CD1c-positive myeloid dendritic cell (primary cell): ENCODE measurements around the gene MAPKAP1.

Experiments
- DNase-seq: peaks from one replicate; pipeline ENCODE4 v3.0.0-alpha.2; 2016; ENCODE audit errors: extremely low spot score

Gene MAPKAP1

GRCh38 chr9:125515281-125515680 is 191.7 kb downstream of the MAPKAP1 start:
- DNase-seq = no peak

GRCh38 chr9:125514468-125514867 is 192.5 kb downstream of the MAPKAP1 start:
- DNase-seq = no peak

GRCh38 chr9:125513668-125514413 is 193.2 kb downstream of the MAPKAP1 start:
- no peak for DNase-seq

DNA sequence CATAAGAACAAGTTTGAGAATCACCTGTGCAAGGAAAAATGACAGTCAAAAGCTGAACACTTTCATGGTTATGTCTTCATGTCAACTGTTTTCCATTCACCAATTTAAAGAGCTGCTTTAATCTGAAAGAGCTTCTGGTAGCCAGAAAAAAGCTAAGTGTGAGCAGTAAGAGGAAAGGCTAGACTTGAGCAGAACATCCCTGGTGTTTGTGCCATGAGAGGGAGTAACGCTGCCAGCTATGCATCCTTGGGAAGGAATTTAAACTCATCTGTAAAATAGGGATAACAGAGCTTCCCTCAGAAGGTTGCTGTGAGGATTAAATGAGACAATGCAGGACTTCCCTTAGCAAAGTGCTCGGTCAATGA is 193.7 kb downstream of the MAPKAP1 start:
- DNase-seq = no peak

GRCh38 chr9:125511789-125512660 is 195.0 kb downstream of the MAPKAP1 start:
- no peak for DNase-seq

DNA sequence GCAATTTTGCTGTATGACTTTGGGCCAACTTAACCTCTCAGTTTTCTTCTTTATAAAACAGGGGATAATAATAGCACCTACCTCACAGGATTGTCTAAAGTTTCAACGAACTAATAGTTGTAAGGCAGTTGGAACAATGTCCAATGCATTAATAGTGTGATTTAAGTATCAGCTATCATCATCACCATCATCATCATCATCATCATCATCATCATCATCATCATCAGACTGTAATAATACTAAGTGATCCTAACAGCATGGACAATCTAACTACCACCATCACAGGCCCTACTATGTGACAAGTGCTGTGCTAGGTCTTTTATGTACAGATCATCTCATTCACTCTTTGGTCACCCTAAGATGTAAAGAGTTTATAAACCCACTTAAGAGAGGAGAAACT is 196.0 kb downstream of the MAPKAP1 start:
- DNase-seq = no peak

GRCh38 chr9:125509476-125509875 is 197.5 kb downstream of the MAPKAP1 start:
- DNase-seq = no peak

DNA sequence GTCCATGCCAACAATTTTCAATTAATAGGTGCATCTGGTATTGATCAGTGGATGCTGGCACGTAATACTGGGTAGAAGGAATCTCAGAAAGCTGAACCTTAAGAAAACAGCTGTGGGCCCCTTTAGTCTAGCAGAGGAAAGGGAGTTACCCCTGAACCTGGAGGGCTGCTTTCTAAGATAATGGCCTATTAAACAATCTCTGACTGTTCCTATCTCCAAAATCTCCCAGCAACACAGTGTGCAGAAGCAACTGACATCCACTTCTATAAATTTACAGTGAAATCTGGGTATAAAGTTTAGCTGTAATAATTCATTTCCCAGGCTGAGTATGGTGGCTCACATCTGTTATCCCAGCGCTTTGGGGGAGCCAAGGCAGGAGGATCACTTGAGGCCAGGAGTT is 198.8 kb downstream of the MAPKAP1 start:
- DNase-seq = no peak

- DNase-seq = no peak
Measured at GRCh38 chr9:125507226-125507625, 199.8 kb downstream of the MAPKAP1 start.

GRCh38 chr9:125505988-125506438 is 201.0 kb downstream of the MAPKAP1 start:
- no peak for DNase-seq

GRCh38 chr9:125504616-125505015 is 202.4 kb downstream of the MAPKAP1 start:
- DNase-seq = no peak

DNA sequence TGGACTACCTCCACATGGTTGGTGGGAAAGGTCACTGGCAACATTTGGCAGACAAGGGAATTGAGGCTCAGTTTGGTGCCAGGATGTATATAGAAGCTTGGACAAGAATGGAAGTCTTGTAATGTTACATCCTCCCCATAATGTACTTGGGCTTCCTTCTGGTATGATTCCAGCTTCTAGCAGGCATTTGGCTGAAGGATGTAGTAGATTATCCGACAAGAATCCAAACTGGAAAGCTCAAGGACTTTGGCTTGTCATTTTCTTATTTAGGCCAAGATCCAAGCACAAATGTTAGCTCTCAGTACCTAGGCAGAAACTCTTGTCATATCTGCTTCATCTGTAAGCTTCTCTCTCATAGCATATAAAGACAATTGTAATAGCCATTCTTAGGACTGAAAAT is 209.1 kb downstream of the MAPKAP1 start:
- no peak for DNase-seq

DNA sequence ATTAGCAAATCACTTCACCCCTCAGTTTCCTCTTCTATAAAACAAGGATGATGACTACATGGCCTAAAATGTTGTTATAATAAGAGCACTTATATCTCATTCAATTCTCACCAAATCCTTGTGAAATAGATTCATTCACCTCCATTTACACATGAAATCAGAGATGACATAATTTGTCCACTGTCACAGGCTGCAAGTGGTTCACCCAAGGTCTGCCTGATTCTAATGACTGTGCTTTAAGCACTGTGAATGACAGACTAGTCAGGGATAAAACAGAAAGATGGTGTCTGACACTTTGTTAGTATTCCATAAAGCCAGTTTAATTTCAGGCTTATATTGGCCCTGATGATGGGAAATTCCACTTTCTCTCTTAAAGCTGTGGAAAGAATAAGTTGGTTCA is 209.5 kb downstream of the MAPKAP1 start:
- no peak for DNase-seq

- DNase-seq = no peak
Measured at GRCh38 chr9:125496313-125496834, 210.6 kb downstream of the MAPKAP1 start.

DNA sequence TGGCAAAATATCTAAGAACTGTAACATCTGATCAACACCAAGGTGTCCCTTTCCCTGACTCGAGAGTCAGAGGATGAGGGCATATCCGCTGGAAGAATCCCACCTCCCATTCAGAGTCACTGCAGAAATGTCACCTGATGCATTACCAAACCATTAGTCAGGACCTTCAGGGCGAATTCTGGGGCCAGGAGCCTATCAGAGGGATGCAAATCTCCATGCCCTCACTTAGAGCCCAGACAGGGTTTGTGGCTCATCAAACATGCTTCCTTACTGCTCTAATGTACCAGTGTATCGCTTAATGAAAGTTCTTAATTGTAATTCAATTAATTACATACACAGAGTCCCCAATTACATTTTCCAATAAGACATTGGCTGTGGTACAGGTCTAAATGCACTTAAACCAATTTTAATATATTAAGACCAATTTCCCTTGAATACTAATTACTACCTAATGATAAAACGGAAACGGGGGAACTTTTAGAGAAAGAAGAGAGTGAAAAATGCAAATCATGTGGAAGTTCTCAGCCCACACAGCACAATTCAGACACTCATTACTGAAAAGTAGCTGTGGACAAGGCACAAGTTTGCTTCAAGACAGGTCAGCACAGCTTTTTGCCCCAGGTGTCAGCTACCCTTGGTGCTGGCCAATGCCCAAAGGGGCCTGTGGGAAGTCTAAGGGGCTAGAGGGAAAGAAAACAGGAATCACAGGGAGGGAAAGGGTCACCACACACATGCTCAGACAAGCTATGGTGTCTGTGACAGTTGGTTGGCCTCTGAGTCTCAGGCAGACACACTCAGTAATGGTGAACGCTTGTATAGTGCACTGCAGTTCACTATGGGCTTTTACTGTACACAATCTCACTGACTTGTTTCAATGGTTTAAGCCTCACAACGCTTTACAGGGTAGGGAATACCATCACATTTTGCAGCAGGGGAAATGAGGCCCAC is 211.6 kb downstream of the MAPKAP1 start:
- no peak for DNase-seq

DNA sequence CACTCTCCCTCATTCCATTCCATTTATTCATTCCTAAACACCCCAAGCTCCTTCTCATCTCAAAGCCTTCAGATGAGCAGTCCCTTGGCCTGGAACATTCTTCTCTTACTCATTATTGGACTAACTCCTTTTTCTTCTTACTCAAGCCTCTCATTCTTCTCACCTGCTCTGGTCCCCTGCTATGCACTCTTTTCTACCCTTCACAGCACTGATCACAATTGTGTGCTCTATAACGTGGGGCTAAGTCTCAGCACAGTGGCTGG is 212.4 kb downstream of the MAPKAP1 start:
- no peak for DNase-seq

- no peak for DNase-seq
Measured at GRCh38 chr9:125493881-125494652, 212.9 kb downstream of the MAPKAP1 start.

DNA sequence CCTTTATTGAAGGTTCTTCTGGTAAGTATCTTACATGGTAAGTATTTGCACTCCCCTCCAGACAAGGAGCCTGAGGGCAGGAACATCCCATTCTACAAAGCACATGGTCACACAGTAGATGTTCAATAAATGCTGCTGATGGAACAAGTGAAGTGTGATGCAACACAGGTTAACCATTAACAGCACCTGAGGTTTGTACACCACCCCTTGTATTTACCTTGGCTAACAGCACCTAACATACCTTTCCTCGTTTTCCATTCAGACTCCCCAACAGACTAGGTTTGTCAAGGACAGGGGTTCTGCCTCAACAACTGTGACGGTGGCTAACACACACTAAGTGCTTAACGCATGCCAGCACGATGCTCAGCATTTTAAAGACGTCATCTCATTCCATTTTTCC is 213.6 kb downstream of the MAPKAP1 start:
- DNase-seq = no peak

DNA sequence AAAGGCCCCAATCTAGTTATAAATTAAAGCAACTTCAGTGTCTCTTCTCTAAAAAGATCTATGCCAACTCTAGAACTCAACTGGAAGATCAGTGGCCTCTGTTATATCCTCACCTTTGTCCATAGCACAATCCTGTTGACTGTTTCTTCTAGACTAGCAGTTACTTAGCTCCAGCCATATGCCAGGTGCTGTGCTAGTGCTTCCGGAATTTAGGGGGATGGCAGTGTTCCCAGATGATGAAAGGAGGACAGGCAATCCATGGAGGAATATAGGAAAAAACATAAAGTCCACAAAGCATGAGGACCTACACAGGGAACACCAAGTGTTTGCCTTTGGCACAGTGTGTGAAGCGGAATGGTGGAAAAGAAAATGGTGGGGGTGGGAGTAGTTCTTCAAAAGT is 214.3 kb downstream of the MAPKAP1 start:
- no peak for DNase-seq

- no peak for DNase-seq
Measured at GRCh38 chr9:125487842-125488241, 219.2 kb downstream of the MAPKAP1 start.

DNA sequence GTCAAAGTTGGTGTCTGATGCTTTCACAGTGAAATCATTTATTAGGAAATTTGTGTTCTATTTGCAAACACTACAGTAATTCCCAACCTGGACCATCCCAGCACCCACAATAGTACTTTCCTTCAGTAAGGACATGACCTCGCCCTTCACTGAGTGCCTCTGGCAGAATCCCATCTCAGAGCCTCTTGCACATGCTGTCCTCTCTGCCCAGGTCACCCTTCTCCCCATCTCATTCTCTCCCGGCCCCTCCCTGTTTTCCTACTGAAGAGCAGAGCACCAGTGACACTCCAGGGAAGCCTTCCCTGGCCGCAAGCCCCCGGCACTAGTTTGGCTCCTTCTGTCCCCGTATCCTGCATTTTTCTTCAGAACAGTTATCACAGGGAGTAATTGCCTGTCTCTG is 220.4 kb downstream of the MAPKAP1 start:
- no peak for DNase-seq
